GM19467 (cell line): ENCODE measurements around the gene AKNA.
A peak's percentile ranks its signal among the peaks of the same experiment; 100 is the strongest.

Experiments used
- ATAC-seq: cut with Tn5 transposase; IDR thresholded peaks from one replicate; pipeline ENCODE4 v1.9.1; 2021; ENCODE audit warnings: mild to moderate bottlenecking, moderate library complexity; ENCODE audit not compliant: unreplicated experiment

AKNA gene, protein sequence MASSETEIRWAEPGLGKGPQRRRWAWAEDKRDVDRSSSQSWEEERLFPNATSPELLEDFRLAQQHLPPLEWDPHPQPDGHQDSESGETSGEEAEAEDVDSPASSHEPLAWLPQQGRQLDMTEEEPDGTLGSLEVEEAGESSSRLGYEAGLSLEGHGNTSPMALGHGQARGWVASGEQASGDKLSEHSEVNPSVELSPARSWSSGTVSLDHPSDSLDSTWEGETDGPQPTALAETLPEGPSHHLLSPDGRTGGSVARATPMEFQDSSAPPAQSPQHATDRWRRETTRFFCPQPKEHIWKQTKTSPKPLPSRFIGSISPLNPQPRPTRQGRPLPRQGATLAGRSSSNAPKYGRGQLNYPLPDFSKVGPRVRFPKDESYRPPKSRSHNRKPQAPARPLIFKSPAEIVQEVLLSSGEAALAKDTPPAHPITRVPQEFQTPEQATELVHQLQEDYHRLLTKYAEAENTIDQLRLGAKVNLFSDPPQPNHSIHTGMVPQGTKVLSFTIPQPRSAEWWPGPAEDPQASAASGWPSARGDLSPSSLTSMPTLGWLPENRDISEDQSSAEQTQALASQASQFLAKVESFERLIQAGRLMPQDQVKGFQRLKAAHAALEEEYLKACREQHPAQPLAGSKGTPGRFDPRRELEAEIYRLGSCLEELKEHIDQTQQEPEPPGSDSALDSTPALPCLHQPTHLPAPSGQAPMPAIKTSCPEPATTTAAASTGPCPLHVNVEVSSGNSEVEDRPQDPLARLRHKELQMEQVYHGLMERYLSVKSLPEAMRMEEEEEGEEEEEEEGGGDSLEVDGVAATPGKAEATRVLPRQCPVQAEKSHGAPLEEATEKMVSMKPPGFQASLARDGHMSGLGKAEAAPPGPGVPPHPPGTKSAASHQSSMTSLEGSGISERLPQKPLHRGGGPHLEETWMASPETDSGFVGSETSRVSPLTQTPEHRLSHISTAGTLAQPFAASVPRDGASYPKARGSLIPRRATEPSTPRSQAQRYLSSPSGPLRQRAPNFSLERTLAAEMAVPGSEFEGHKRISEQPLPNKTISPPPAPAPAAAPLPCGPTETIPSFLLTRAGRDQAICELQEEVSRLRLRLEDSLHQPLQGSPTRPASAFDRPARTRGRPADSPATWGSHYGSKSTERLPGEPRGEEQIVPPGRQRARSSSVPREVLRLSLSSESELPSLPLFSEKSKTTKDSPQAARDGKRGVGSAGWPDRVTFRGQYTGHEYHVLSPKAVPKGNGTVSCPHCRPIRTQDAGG (N-terminal part only)

GRCh38 chr9:114387680-114388356, at the start of gene AKNA:
AKNA (minus strand) TSS chr9:114387982; CDS start chr9:114381333, 6,649 bp downstream.
- peak; percentile 27 for ATAC-seq

- no peak for ATAC-seq
These were observed 49.7 kb upstream of the AKNA start for GRCh38 chr9:114437401-114437893.

- ATAC-seq, result no peak
These were observed 47.1 kb upstream of the AKNA start for GRCh38 chr9:114434878-114435311.

GRCh38 chr9:114433720-114434255, 46.0 kb upstream of the AKNA start:
- ATAC-seq, result no peak

- ATAC-seq, result no peak
These were observed 45.3 kb upstream of the AKNA start for GRCh38 chr9:114433086-114433485.

DNA sequence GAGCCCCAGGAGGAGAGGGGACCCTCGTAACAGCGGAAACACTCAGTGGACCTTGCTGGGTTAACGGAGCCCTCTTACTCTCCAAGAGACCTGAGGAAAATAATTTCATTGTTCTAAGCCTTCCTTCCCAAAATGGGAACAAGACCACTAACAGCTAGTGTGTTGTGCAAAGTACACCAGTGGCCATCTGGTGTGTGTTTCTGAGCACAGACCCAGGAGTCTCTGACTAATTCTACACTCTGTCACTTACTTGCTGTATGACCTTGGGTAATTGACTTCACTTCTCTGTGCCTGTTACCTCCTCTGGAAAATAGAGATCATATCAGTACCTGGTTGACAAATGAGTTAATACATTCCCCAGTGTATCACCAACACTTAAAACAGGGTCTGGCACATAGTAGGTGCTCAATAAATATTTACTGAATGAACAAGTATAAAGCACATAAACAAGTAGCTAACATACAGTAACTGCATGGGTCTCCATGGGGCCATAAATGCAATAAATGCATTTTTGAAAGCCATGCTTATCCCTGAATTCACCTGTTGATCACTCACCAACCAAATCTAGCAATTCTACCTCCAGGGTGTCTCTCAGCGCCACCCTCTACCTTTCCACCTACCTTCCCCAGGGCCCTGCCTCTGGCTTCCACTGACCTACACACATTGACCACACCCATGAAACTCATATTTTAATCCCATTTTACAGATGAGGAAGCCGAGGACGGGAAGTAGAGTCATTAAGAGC, 44.7 kb upstream of the AKNA start:
- no peak for ATAC-seq

DNA sequence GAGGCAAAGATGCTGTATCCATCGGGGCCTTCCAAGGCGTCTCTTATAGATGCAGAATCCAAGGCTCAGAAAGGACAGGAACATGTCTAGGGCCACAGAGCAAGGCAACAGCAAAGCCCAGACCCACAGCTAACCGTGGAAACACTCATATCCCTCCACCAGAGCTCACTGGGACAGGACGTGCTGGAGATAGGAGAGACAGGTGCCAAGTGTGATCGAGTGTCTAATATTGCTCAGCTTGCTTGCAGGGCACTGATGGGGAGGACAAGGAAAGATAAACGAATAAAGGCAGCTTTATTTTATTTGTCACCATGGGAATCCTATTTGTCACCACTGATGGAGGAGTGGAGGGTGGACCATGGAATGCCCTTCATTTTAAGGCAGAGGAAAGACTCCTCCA, 44.0 kb upstream of the AKNA start:
- ATAC-seq, result no peak

DNA sequence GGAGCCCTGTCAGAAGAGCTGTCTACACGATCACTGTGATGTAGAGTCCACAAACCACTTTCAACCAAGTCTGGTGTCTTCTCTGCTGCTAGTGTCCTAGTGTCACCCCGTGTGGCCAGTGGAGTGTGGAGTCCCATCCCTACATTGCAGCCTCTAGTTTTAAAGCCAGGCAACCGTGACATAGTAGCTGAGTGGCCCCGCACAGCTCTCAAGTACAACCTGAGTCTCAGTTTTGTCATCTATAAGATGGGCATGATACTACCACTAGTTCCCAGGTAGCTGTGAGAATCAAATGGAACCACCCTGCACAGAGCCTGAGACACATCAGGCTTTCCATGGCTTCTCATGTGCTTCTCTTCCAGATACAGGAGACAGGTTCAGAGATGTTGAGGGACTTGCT, 43.2 kb upstream of the AKNA start:
- no peak for ATAC-seq

DNA sequence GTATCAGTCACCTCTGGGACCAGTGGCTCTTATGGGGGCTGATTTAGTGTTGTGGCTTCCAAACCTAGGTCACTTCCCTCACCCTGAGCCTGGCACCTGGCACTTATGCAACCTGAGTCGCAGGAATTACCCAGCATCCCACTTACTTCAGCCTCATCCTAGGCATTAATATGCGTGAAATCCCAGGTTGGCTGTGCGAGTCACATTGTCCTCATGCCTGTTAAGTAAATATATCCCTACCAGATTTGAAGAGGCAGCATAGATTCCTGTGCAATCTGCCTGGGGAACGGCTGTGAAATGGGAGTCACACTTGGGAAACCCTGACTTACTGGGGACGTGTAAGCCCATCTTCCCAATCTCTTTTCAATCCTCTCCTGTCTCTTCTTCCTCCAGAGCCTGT, 42.7 kb upstream of the AKNA start:
- ATAC-seq, result no peak

GRCh38 chr9:114429488-114429887, 41.7 kb upstream of the AKNA start:
- no peak for ATAC-seq

DNA sequence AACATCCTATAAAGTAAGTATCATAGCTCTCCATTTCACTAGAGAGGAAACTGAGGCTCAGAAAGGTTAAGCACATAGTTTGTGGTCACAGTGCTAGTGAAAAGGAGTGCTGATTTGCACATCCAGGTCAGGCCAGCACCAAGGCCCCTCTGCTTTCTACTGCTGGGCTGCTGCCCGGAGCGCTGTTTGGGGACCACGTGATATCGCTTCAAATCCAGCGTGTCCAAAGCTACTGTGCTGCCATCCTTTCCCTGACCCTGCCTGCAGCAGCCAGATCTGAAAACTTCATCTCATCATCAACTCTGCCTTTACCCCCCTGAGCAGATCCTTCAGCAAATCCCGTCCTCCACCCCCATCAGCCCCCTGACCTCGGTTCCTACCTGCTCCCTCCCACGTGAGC, 40.7 kb upstream of the AKNA start:
- ATAC-seq, result no peak

GRCh38 chr9:114427644-114428043, 39.9 kb upstream of the AKNA start:
- no peak for ATAC-seq

- no peak for ATAC-seq
These were observed 38.5 kb upstream of the AKNA start for GRCh38 chr9:114426046-114426948.

DNA sequence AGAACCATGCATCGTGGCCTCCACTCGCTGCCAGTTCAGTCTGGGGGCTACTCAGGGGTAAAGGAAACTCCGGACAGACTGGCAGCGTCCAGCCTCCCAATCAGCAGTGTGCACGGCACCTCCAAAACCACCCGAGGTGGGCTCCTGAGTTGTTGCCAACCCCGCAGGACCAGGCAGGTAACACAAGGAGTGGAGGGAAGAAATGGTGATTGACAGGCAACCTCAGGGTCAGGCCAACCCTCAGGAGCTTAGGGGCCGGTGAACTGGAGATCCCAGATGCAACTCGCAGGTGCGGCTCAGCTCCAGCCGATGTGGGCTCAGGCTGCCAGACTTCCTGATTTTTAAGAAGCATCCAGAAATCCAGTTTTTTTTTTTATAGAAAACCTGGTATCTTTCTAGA, 37.3 kb upstream of the AKNA start:
- no peak for ATAC-seq

DNA sequence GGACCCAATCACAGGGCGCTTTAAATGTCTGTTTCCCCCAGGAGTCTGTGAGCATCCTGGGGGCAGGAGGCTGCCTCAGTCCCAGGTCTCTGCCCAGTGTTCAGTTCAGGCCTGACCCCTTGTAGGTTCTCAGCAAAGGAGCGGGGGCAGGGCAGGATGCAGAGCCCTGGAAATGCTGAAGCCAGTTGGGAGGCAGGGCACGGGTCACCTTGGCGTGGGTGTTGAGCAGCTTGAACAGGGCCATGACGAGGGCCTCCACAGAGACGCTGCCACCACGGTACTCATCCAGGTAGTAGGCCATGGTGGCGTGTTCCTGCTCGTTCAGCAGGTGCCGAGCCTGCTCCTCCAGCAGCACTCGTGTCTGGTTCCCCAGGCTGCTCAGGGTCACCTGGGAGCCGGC, 36.3 kb upstream of the AKNA start:
- ATAC-seq, result no peak

GRCh38 chr9:114423181-114423580, 35.4 kb upstream of the AKNA start:
- ATAC-seq, result no peak

DNA sequence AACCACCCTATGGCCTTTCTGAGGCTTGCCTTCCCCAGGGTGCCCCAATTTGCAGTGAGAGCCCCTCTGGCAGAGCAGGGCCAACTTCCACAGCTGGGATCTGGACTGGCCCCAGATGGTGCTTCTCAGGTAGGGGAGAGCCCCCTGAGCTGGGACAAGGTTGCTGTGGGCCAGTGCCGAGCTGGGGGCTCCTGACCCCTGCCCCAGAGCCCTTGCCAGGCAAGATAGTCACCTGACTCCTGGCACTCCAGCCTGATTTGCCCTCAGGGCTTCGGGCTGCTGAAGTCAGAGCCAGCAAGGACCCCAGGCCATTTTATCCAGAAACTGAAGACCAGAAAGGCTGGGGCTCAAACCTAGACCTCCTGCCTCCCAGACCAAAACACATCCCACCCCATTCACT, 33.4 kb upstream of the AKNA start:
- no peak for ATAC-seq

DNA sequence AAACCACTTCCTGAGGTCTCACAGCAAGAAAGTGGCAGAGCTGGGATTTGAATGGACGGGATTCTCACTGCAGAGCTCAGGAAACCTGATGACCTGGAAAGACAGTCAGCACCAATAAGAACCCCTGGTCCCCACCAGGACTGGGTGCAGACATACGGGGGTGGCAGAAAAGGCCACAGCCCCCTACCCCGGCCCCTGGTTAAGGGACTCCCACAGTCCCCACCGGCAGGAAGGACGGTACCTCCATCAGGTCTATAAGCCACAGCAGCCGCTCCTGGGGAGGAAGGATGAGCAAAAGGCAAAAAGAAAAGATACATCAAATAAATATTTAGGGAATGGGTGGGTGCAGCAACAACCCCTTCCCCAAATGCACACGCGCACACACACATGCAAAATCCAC, 32.0 kb upstream of the AKNA start:
- ATAC-seq, result no peak
